ENCODE data around the gene DHRS9.

The DHRS9 gene

GRCh38 chr2:169093535-169093934 lies 24.2 kb downstream of the DHRS9 start:
- in situ Hi-C loops (cut with MboI; ENCODE audit: low sequenced_read_pairs) = no loop called here

- in situ Hi-C loops (cut with MboI; ENCODE audit: low sequenced_read_pairs) = no loop called here
Measured at GRCh38 chr2:169094676-169095075, 25.3 kb downstream of the DHRS9 start.

- in situ Hi-C loops (cut with MboI; ENCODE audit: low sequenced_read_pairs) = no loop called here
Measured at GRCh38 chr2:169095621-169096105, 26.3 kb downstream of the DHRS9 start.

GRCh38 chr2:169104848-169105247 lies 35.5 kb downstream of the DHRS9 start:
- in situ Hi-C loops (cut with MboI; ENCODE audit: low sequenced_read_pairs) = no loop called here

GRCh38 chr2:169105476-169105875 lies 36.1 kb downstream of the DHRS9 start:
- in situ Hi-C loops (cut with MboI; ENCODE audit: low sequenced_read_pairs) = no loop called here

DNA sequence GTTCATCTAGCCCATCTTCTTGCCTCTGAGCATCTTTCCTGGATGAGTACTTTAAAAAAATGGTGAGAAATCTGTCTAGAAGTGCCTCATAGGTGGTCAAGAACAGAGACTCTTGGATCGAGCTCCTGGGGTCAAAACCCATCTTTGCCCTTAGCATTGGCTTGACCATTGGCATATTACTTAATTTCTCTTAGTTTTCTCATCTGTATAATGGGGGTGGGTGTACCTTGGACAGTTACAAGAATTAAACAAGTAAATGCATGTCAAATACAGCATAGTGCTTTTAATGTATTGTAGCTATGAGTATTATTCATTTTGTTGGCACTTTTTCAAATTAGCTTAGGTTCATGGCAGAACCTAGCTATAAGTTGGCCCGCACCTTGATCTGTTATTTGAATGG lies 36.8 kb downstream of the DHRS9 start:
- in situ Hi-C loops (cut with MboI; ENCODE audit: low sequenced_read_pairs) = no loop called here

DNA sequence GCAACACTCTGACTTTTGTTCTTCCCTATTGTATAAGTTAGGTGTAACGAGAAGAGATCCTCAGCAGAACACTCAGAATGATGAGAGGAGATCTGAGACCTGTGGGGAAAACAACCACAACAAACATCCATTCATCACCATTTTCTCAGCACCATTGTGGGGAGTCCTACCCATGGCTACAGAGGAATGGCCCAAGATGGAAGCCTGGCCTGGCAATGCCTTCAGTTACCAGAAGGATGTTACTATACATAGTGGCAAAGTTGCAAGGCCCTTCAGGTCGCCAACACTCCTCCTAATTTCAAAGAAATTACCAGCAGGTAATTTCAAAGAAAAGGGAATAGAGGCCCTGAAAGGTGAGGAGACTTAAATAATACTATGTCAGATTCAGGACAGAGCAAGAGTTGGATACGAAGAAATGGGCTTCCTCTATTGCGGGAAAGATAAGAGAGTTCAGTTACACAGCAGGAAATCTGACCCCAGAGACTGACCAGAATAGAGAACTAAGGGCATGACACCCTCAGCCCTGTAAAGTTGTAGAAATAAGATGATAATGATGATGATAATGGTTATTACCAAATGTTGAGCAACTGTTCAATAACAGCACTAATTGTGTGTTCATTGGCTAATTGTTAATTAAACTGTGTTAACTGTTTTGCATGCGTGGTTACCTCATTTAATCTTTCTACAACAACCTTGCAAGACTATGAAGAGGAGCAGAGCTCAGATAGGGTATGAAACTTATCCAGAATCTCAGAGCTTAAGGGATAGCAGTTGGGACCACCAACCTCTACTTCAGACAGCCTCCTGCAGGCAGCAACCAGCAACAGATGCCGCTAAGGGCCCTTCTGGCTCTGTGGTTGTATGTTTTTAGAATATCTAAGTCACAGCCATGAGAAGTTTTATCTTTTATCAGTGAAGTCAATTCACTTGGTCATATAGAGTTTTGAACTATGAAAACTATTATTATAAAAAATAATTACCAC lies 37.5 kb downstream of the DHRS9 start:
- in situ Hi-C loops (cut with MboI; ENCODE audit: low sequenced_read_pairs) = no loop called here

DNA sequence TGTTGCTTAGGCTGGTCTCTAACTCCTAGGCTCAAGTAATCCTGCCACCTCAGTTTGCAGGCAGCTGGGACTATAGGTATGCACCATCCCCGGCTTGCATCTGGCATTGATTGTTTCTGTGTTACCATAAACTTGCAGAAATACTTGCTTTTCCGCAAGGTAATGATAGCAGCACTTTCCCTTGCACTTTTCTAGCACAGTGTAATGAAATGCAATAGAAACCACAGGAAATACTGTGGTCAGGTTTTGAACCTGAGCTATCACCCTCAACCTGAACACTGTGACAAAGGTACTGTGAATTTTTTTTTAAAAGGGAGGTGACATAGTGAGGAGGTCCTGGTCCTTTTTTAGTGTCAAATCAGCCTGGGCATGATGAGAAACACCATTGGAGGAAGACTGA lies 38.3 kb downstream of the DHRS9 start:
- in situ Hi-C loops (cut with MboI; ENCODE audit: low sequenced_read_pairs) = no loop called here

- in situ Hi-C loops (cut with MboI; ENCODE audit: low sequenced_read_pairs) = no loop called here
Measured at GRCh38 chr2:169108099-169108884, 38.9 kb downstream of the DHRS9 start.

- in situ Hi-C loops (cut with MboI; ENCODE audit: low sequenced_read_pairs) = no loop called here
Measured at GRCh38 chr2:169109502-169110409, 40.4 kb downstream of the DHRS9 start.

DNA sequence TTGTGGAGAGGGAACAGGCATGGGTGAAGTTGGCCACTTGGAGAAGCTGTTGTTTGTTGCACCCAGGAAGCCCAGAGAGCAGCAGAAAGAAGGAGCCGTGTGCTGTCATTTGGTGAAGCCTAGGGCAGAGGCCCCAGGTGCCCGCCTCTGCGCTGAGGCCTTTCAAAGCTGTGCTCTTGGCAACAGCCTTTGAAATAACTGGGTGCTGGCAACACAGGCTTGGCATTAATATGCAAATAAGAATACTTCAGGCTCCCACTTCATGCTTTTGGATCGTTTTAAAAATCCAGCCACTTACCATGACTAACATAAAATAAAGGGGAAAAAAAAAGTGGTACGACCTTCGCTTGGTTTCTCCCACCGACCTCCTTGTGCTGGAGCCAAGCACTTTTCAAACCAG lies 41.1 kb downstream of the DHRS9 start:
- in situ Hi-C loops (cut with MboI; ENCODE audit: low sequenced_read_pairs) = no loop called here

DNA sequence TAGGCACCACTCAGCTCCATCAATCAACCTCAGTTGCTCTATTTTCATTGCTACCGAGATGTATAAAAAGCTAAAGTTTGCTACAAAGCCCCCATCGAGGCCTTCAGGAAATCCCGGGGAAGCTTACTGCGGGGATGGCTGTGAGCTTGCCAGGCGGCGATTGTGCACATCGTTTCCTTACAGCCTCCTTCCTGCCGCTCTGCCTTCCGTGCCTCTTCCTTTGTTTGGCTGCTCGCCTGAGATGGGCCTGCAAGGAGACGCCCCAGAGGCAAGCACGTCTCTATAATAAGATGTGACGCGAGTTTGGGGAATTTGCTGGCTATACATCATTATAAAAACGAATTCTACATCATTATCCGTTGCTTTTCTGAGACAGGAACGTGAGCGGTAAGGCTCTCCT lies 41.6 kb downstream of the DHRS9 start:
- in situ Hi-C loops (cut with MboI; ENCODE audit: low sequenced_read_pairs) = no loop called here

- in situ Hi-C loops (cut with MboI; ENCODE audit: low sequenced_read_pairs) = no loop called here
Measured at GRCh38 chr2:169112841-169113240, 43.5 kb downstream of the DHRS9 start.

GRCh38 chr2:169114056-169114455 lies 44.7 kb downstream of the DHRS9 start:
- in situ Hi-C loops (cut with MboI; ENCODE audit: low sequenced_read_pairs) = no loop called here

DNA sequence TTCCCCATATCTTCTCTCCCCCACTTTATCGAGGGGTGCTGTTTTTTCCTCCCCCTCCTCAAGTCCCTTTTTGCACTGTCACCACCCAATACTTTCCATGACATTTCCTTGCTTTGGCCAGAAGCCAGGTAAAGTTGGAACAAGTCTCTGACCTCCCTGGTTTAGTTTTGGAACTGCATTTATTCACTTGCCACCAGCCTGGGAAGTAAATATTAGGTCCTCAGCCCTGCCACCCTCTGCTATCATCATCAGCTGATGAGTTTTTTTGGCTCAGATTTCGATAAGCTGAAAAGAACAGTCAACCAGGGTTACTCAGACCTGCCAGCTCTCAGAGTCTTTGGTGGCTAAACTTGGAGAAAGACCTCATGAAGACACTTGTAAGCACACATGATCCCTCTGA lies 47.0 kb downstream of the DHRS9 start:
- in situ Hi-C loops (cut with MboI; ENCODE audit: low sequenced_read_pairs) = no loop called here

DNA sequence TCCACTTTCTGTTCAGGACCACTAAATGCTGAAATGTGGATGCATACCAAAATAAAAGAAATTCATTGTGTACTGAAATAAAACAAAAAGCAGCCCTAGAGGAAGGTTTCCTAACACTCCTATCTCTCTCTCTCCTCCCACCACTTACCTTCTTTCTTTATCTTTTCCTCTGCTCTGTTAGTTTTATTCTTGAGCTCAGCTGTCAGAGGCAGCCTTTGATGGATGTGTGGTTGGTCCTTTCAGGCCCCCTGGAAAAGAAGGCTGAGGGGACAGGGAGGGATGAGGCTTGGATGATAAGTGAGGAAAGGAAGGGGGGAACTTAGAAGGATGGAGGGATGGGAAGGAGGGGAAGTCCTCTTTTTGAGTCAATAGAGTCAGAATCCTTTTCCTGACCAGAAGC lies 47.6 kb downstream of the DHRS9 start:
- in situ Hi-C loops (cut with MboI; ENCODE audit: low sequenced_read_pairs) = no loop called here

GRCh38 chr2:169118060-169118459 lies 48.7 kb downstream of the DHRS9 start:
- in situ Hi-C loops (cut with MboI; ENCODE audit: low sequenced_read_pairs) = no loop called here

DNA sequence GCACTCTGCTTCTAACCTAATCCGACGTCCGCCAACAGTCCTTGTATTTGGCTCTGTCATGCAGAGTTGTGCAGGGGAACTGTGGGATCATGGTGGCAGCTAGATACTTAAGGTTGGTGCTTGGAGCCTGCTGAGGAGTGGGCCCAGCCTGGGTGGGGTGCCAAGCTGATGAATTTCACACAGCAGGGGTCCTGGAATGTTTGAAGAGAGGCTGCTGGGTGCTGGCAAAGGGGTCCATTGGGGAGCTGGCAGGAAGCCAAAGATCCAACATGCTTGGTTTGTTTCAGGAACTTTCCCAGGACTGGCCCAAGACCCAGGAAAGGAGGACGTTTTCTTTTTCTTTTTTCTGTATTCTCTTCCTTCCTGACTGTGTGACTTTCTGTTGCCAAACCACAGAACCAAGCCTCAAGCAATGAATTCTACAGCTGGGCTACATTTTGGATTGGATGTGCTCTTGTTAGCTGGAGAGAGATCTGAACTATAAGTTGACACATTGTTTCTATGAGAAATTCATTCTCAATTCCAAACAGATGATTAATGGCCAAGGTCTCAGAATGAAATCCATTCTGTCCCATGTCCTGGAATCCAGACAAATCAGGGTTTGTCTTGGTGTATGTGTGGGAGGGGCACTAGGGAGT lies 49.9 kb downstream of the DHRS9 start:
- in situ Hi-C loops (cut with MboI; ENCODE audit: low sequenced_read_pairs) = no loop called here

DNA sequence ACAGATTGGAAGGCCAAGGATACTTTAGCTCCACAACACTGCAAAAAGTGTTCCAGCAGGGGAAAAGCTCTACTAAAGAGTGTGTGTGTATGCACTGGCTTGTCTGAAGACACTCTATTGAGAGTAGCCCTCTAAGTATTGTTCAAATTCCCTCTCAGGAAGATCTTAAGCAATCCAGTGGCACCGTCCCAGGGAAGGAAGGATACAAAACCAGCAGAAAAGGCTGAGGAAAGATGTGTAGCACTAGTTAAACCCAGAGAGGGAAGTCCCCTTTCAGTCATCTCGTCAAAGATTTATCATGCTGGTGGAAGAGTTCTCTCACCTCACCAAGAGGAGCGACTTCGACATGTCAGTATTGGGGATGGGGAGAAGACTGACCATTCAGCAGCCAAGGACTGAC lies 50.5 kb downstream of the DHRS9 start:
- in situ Hi-C loops (cut with MboI; ENCODE audit: low sequenced_read_pairs) = no loop called here

DNA sequence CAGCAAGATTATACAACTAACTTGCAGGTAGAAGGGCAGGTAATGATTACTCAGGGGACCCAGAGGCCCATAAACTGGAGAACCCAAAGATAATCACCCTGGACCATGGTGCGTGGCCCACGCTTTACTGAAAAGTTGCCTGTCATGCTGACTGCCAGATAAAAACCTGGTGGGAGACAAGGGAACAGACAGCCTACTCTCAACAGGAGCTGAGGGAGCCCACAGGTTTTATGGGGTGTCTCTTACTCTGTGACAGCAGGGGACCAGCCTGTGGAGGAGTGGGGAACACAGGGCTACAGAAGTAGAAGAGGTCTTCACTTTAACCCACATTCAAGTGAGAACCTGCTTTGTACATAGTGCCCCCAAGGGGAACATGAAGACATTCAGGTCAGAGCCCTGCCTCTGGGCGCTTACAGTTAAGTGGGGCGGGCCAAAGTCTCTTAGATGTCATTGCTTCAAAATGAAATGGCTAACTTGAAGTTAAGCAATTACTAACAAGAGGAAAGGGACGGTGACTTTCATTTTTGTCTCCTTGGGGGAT lies 60.4 kb downstream of the DHRS9 start:
- in situ Hi-C loops (cut with MboI; ENCODE audit: low sequenced_read_pairs) = loop anchor here (10.0 kb wide), 1 partner anchor 165 kb away; no protein-coding TSS in a partner anchor

All from HL-60/S4 treated with retinoic acid at 250 ng/mL for 4 days and 3 days (cell line).